Trophoblast cell (in vitro differentiated cells and primary cell): ENCODE data around the gene FSTL3.

Experiments
- DNase-seq, 2 donors: peaks; one replicate each; pipeline ENCODE4 v3.0.0-alpha.2; 2016
- H2AFZ ChIP-seq: 2 replicates; pipeline ENCODE4 v1.6.1; 2013; ENCODE audit warnings: low read length, moderate library complexity, mild to moderate bottlenecking; ENCODE audit not compliant: insufficient read depth, poor library complexity
- H2AK5ac ChIP-seq: 2 replicates; pipeline ENCODE4 v1.6.1; 2013; ENCODE audit warnings: mild to moderate bottlenecking, low read length
- H2BK120ac ChIP-seq: 2 replicates; pipeline ENCODE4 v1.6.1; 2013; ENCODE audit warnings: low read length, mild to moderate bottlenecking, moderate library complexity; ENCODE audit not compliant: insufficient read depth, poor library complexity
- H2BK12ac ChIP-seq: 2 replicates; pipeline ENCODE4 v1.6.1; 2013; ENCODE audit warnings: mild to moderate bottlenecking, low read length, moderate library complexity
- H2BK5ac ChIP-seq: 2 replicates; pipeline ENCODE4 v1.6.1; 2013; ENCODE audit warnings: low read length, low read depth, moderate library complexity, mild to moderate bottlenecking; ENCODE audit not compliant: poor library complexity
- H3K14ac ChIP-seq: 2 replicates; pipeline ENCODE4 v1.6.1; 2013; ENCODE audit warnings: mild to moderate bottlenecking, low read length
- H3K18ac ChIP-seq: 2 replicates; pipeline ENCODE4 v1.6.1; 2013; ENCODE audit warnings: mild to moderate bottlenecking, low read length
- H3K23ac ChIP-seq: 2 replicates; pipeline ENCODE4 v1.6.1; 2013; ENCODE audit warnings: low read length
- H3K27ac ChIP-seq: 2 replicates; pipeline ENCODE4 v1.5.1; 2013; ENCODE audit warnings: low read depth, mild to moderate bottlenecking, inconsistent platforms, low read length, moderate library complexity
- H3K27me3 ChIP-seq: 2 replicates; pipeline ENCODE4 v1.6.1; 2013; ENCODE audit warnings: inconsistent platforms, mild to moderate bottlenecking, low read length, moderate library complexity; ENCODE audit not compliant: insufficient read depth
- H3K36me3 ChIP-seq, 2 experiments: 1 replicate in 1 of 2; 2 replicates in 1 of 2; pipeline ENCODE4 v1.6.1; 2013; ENCODE audit warnings: low read length in 2 of 2, mild to moderate bottlenecking in 2 of 2, moderate library complexity in 1 of 2; ENCODE audit not compliant: insufficient read depth in 2 of 2, control insufficient read depth in 1 of 2
- H3K4ac ChIP-seq: 2 replicates; pipeline ENCODE4 v1.6.1; 2013; ENCODE audit warnings: low read depth, mild to moderate bottlenecking, low read length, moderate library complexity
- H3K4me1 ChIP-seq, 2 experiments: 1 replicate in 1 of 2; 2 replicates in 1 of 2; pipeline ENCODE4 v1.6.1; 2013; ENCODE audit warnings: low read length in 2 of 2, mild to moderate bottlenecking in 2 of 2, moderate library complexity in 1 of 2; ENCODE audit not compliant: insufficient read depth in 2 of 2, control insufficient read depth in 1 of 2
- H3K4me2 ChIP-seq: 2 replicates; pipeline ENCODE4 v1.6.1; 2013; ENCODE audit warnings: inconsistent platforms, mild to moderate bottlenecking, low read length, moderate library complexity
- H3K4me3 ChIP-seq: 2 replicates; pipeline ENCODE4 v1.5.1; 2013; ENCODE audit warnings: mild to moderate bottlenecking, low read depth, low read length, inconsistent platforms
- H3K79me1 ChIP-seq: one replicate; pipeline ENCODE4 v1.6.1; 2013; ENCODE audit warnings: low read length
- H3K79me2 ChIP-seq: 2 replicates; pipeline ENCODE4 v1.6.1; 2013; ENCODE audit warnings: low read length, mild to moderate bottlenecking; ENCODE audit not compliant: control insufficient read depth, insufficient read depth, poor library complexity
- H3K9ac ChIP-seq: 2 replicates; pipeline ENCODE4 v1.6.1; 2013; ENCODE audit warnings: mild to moderate bottlenecking, low read length
- H3K9me3 ChIP-seq: 2 replicates; pipeline ENCODE4 v1.6.1; 2013; ENCODE audit warnings: low read depth, mild to moderate bottlenecking, control low read depth, inconsistent platforms, low read length; ENCODE audit not compliant: insufficient read depth
- H4K12ac ChIP-seq: 2 replicates; pipeline ENCODE4 v1.6.1; 2013; ENCODE audit warnings: low read depth, mild to moderate bottlenecking, low read length, moderate library complexity
- H4K8ac ChIP-seq: 2 replicates; pipeline ENCODE4 v1.6.1; 2013; ENCODE audit warnings: low read depth, mild to moderate bottlenecking, low read length, moderate library complexity
- H4K91ac ChIP-seq: one replicate; pipeline ENCODE4 v1.6.1; 2013; ENCODE audit warnings: low read depth, mild to moderate bottlenecking, low read length, moderate library complexity
- WGBS: extraction: QIAGEN DNeasy Blood & Tissue Kit; methylation state at CpG from one replicate; pipeline ENCODE4 v1.1.7; 2013; ENCODE audit warnings: missing lambda C conversion rate; ENCODE audit not compliant: insufficient read length, insufficient coverage; ENCODE audit errors: extremely low coverage; 5-methylcytosine and 5-hydroxymethylcytosine counted together

Gene FSTL3

DNA sequence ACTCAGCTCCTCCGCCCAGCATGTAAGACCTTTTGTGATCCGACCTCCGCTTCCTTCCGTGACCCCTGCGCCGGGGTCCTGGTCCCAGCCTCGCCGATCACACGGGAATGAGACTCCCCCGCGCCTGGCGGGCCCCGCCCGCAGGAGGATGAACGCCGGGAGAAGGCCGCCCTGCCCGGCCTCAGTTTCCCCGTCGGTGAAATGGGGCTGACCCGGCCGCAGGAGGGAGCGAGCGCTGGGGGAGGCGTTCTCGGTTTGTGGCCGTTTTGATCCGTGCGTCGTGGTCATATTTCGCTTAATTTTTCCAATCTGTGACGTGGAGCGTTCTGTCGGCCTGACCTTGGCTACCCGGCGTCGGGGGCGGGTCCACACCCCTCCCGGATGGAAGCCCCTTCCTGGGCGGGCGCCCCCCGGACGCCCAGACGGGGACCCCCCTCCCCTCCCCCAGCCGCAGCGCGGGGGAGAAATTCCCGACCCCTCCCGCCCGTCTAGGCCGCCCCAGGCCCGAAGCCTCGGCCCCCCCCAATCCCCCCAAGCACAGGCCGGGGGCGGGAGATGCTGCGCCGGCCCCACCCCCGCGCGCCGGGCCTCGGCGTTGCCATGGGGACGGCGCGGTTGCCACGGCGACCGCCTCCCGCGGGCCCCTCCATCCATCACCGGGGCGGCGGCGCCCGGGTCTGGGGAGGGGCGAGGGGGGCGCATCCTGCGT lies 43.6 kb downstream of the FSTL3 start:
- Histone ChIP-seq H3K4me1 (no peaks in the 10 kb centered on the region), H2BK5ac (no peak overlapping the region), H3K27ac (no peak overlapping the region), H4K91ac (no peak overlapping the region), H3K23ac (no peak overlapping the region), H3K9me3 (peaks cover 8% of the 10 kb centered on the region), H2AK5ac (no peak overlapping the region), H2BK120ac (no peak overlapping the region), H3K4me3 (no peak overlapping the region), H3K27me3 (no peaks in the 10 kb centered on the region), H3K79me1 (no peaks in the 10 kb centered on the region), H3K79me2 (no peaks in the 10 kb centered on the region), H4K8ac (no peak overlapping the region), H2BK12ac (no peak overlapping the region), H3K14ac (no peak overlapping the region), H2AFZ (no peak overlapping the region), H3K9ac (no peak overlapping the region), H3K18ac (no peak overlapping the region), H4K12ac (no peak overlapping the region), H3K4ac (no peak overlapping the region), H3K4me2 (no peak overlapping the region), H3K36me3 (peaks cover 0 to 4% of the 10 kb centered on the region in 2 experiments)
- no CpG with 5 or more reads among the region's 79 CpGs for WGBS
- no peak for DNase-seq

- H3K18ac ChIP-seq = no peak overlapping the region
Observed at GRCh38 chr19:720345-721160, 44.4 kb downstream of the FSTL3 start.

GRCh38 chr19:722553-723101 lies 46.4 kb downstream of the FSTL3 start:
- no peaks in the 10 kb centered on the region for H3K9me3 ChIP-seq
- WGBS = no CpG with 5 or more reads among the region's 17 CpGs

More at GRCh38 chr19:720345-721160, 44.4 kb downstream of the FSTL3 start:
- no peak overlapping the region for H3K4me2 ChIP-seq
- H3K27ac ChIP-seq = no peak overlapping the region
- H3K4me1 ChIP-seq = no peaks in the 10 kb centered on the region
- no peak overlapping the region for H2AFZ ChIP-seq
- peaks cover 4% of the 10 kb centered on the region for H3K9me3 ChIP-seq
- H3K27me3 ChIP-seq = no peaks in the 10 kb centered on the region
- H3K9ac ChIP-seq = no peak overlapping the region
- H2BK120ac ChIP-seq = no peak overlapping the region
- no peak for DNase-seq
- no peak overlapping the region for H3K14ac ChIP-seq
- H3K79me2 ChIP-seq = no peaks in the 10 kb centered on the region
- no peak overlapping the region for H2AK5ac ChIP-seq
- H2BK12ac ChIP-seq = no peak overlapping the region
- H4K12ac ChIP-seq = no peak overlapping the region
- no peak overlapping the region for H3K4me3 ChIP-seq
- H3K79me1 ChIP-seq = no peaks in the 10 kb centered on the region
- no peak overlapping the region for H4K91ac ChIP-seq
- peaks cover 0 to 2% of the 10 kb centered on the region in 2 experiments for H3K36me3 ChIP-seq
- no peak overlapping the region for H3K23ac ChIP-seq
- no CpG with 5 or more reads among the region's 58 CpGs for WGBS
- H3K4ac ChIP-seq = no peak overlapping the region
- no peak overlapping the region for H2BK5ac ChIP-seq
- no peak overlapping the region for H4K8ac ChIP-seq

DNA sequence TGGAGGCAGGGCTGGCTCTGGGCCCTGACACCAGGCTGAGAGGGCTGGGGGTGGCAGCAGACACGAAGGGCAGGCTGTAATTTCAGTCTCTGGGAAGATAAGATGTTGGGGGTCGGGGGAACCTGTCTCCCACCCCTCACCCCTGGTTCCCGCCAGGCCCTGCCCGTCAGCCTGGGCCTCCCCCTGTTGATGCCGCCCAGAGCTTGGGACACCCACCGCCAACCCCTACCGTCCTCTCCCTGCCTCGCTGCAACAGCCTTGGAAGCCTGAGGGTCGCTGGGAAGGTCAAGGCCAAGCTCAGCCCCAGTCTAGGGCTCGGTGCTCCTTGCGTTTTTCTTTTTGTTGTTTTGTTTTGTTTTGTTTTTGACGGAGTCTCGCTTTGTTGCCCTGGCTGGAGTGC lies 47.1 kb downstream of the FSTL3 start:
- Histone ChIP-seq H4K8ac (no peak overlapping the region), H4K12ac (no peak overlapping the region), H3K4me2 (no peak overlapping the region), H3K79me2 (no peaks in the 10 kb centered on the region), H3K9me3 (no peaks in the 10 kb centered on the region), H3K4me3 (no peak overlapping the region), H3K4ac (no peak overlapping the region), H3K36me3 (peaks cover 0 to 2% of the 10 kb centered on the region in 2 experiments), H2AK5ac (no peak overlapping the region), H3K27ac (no peak overlapping the region), H2AFZ (no peak overlapping the region), H2BK120ac (no peak overlapping the region), H4K91ac (no peak overlapping the region), H2BK5ac (no peak overlapping the region), H3K18ac (no peak overlapping the region), H2BK12ac (no peak overlapping the region), H3K9ac (no peak overlapping the region), H3K79me1 (no peaks in the 10 kb centered on the region), H3K4me1 (no peaks in the 10 kb centered on the region), H3K27me3 (no peaks in the 10 kb centered on the region), H3K14ac (no peak overlapping the region), H3K23ac (no peak overlapping the region)
- WGBS = no CpG with 5 or more reads among the region's 13 CpGs
- no peak for DNase-seq

More at GRCh38 chr19:722553-723101, 46.4 kb downstream of the FSTL3 start:
- no peak overlapping the region for H4K91ac ChIP-seq
- H3K4me1 ChIP-seq = no peaks in the 10 kb centered on the region
- H3K27me3 ChIP-seq = no peaks in the 10 kb centered on the region
- no peak overlapping the region for H3K9ac ChIP-seq
- no peak for DNase-seq
- no peak overlapping the region for H3K4me2 ChIP-seq
- H3K79me1 ChIP-seq = no peaks in the 10 kb centered on the region
- H2BK12ac ChIP-seq = no peak overlapping the region
- no peak overlapping the region for H4K8ac ChIP-seq
- no peak overlapping the region for H3K4me3 ChIP-seq
- no peak overlapping the region for H2AK5ac ChIP-seq
- H2BK120ac ChIP-seq = no peak overlapping the region
- H3K27ac ChIP-seq = no peak overlapping the region
- no peak overlapping the region for H4K12ac ChIP-seq
- H3K4ac ChIP-seq = no peak overlapping the region
- no peak overlapping the region for H3K18ac ChIP-seq
- no peaks in the 10 kb centered on the region for H3K79me2 ChIP-seq
- no peak overlapping the region for H2AFZ ChIP-seq
- no peak overlapping the region for H3K14ac ChIP-seq
- H2BK5ac ChIP-seq = no peak overlapping the region
- H3K36me3 ChIP-seq = peaks cover 0 to 2% of the 10 kb centered on the region in 2 experiments
- no peak overlapping the region for H3K23ac ChIP-seq
